SK-MEL-5 (cell line): ENCODE data around the gene EXOSC1. TPM values are rescaled to one million over a fixed set of nuclear protein-coding genes. Genes with fewer than 3 reads are reported as not detected.

Source experiments
- DNase-seq: peaks from one replicate; pipeline ENCODE4 v3.0.0-alpha.2; 2016; ENCODE audit warnings: low read depth, low spot score
- in situ Hi-C: cut with HindIII; loops from 2 replicates; pipeline ENCODE4 v1.10.0; 2016; ENCODE audit warnings: low sequenced_read_pairs, high pct_unique_total_duplicates, low pct_unique_long_range_greater_than_20kb
- total RNA-seq: library from RNA; depleted of rRNA; stranded (reverse); fragments of >200 nt; shearing (Covaris generic); gene quantifications from 2 replicates; pipeline ENCODE4 v1.2.3, GENCODE V29; 2014

Gene EXOSC1
- total RNA-seq, 1 experiment from 2014 or later = 41.5 TPM

DNA sequence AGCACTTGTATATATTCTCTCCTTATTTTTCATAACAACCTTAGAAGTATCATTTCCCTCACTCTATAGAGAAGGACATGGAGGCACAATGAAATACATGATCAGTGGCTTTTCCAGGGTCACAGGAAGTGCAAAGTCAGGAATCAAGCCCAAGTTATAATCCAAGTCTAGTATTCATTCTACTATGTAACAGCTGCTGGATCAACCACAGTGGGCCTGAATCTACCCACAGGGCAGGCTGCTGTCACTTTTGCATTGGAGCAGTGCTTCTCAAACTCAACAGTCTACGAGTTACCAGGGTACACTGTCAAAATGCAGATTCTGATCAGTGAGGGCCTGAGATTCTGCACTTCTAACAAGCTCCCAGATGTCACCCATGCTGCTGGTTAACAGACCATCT lies 18.4 kb upstream of the EXOSC1 start:
- in situ Hi-C loops = no loop called here

DNA sequence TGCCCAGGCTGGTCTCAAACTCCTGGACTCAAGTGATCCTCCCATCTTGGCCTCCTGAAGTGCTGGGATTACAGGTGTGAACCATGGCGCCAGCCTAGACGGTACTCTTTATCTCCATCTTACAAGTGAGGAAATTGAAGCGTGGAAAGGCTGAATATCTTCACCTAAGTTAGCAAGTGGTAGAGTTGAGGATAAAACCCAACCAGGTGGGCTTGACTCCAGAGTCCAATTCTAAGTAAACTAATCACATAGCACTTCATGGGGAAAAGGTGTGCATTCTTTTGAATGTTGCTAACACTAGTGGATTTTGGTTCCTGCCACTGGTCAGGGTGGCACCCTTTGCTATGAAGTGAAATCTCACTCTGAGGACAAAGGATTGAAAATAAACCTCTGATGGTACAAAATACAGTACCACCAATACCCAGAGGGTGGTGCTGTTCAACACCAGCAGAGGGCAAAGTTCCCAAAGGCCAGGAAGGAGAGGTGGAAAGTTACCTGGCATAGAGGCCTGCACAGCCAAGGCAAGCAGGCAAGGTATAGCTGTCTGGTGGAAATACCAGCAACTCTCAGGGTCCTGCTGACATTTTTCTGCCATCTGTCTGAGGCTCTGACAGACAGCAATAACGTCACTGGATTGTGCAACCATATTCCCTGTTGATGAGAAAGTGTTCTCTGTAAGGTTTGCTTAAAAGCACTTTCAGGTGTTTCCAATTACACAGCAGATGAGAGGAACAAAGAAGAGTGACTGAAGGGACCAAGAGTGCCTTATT lies 17.7 kb upstream of the EXOSC1 start:
- peak; percentile 59 for DNase-seq
- in situ Hi-C loops = no loop called here

More for the DNA sequence above, 18.4 kb upstream of the EXOSC1 start:
- DNase-seq = no peak

DNA sequence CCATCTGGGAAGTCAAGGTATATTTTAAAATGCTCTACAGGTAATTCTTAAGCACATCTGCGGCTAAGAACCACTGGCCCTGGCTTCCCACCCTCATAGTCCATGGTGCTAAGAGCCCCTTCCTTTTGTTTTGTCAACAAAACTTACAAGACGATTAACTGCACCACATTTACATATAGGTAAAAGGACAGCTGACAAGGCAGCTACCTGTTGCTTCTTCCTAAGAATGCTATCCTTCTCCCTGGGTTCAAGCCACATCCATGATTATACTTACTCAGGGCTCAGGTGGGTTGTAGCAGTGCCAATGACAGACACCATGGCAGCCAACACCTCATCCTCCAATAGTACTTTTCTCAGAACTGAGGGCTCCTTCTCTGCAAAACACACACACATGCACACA lies 16.5 kb upstream of the EXOSC1 start:
- no peak for DNase-seq
- in situ Hi-C loops = no loop called here

DNA sequence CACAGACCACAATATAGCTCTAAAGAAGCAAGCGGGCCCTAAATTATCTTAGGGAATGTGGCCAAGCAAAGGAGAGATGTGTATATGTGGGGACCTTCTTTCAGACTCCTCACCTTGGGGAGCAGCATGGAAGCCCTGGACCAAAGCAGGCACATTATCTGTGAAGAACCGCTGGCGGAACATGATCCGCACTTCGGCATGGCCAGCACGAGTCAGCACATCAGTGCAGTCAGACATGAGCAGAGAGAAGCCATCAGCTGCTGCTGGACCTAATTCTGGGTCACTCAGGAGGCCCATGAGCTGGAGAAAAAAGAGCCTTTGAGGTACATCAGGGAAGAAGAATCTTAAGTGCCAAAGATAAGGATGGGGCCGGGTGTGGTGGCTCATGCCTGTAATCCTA lies 14.1 kb upstream of the EXOSC1 start:
- DNase-seq = no peak
- in situ Hi-C loops = no loop called here

DNA sequence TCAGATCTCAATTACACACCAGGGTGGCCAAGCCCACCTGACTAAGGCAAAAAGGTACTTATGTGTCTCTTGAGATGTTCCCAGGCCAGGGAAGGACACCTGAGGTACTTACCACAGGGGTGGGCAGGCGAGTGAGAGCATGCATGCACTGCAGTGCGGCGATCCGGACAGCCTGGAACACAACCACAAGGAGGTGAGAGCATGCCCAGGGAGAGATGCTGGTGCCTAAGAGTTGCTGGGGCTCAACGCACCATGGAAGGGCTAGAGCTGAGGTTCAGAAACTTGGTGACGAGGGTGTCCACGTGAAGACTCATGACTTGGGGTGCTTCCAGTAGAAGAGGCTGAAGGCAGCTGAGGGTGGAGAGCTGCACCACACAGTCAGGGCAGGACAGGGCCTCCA lies 13.3 kb upstream of the EXOSC1 start:
- DNase-seq = no peak
- in situ Hi-C loops = no loop called here

DNA sequence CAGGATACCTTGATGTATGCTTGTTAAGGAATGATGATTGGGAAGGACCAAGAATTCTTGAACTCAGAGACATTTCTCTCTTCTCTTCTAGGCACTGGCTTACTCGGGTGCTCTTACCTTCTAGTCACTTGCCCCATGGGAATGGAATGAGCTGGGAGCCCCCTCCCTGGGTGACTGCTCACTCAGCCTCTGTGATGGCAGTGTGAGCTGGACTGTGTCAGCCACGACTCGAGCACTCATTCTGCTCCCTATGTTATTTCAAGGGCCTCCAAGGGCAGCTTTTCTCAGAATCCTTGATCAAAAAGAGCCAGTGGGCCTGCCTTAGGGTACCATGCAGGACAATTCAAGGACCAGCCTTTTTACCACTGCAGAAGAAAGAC lies 10.9 kb upstream of the EXOSC1 start:
- in situ Hi-C loops = no loop called here
- no peak for DNase-seq

DNA sequence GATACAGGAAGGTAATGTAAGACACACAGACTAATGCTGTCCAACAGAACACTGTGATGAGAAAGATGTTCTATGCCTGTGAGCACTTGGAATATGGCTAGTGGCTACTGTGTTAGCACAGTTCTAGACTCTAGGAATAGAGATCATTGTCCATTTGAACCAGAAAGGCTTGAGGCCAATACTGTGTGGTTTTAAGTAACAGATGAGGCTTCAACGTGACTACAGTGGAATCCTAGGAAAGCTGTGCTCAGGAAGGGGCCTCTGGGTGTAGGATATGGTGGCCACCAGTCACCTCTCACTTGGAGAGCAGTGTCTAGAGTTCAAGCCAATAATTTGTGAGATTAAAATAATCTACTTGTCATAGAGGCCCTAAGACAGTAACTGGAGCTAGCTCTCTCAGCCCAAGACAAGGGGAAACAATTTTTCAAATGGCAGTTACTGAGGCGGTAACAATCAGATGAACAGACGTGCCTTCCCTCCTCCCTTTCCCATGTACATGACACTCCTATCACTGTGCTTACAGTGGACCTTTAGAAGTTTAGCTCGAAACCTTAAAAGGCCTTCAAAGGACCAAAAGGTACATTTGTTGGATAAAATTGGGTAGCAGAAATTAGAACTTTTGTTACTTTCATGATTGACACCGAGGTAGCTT lies 10.4 kb upstream of the EXOSC1 start:
- DNase-seq = peak; percentile 15
- in situ Hi-C loops = no loop called here

DNA sequence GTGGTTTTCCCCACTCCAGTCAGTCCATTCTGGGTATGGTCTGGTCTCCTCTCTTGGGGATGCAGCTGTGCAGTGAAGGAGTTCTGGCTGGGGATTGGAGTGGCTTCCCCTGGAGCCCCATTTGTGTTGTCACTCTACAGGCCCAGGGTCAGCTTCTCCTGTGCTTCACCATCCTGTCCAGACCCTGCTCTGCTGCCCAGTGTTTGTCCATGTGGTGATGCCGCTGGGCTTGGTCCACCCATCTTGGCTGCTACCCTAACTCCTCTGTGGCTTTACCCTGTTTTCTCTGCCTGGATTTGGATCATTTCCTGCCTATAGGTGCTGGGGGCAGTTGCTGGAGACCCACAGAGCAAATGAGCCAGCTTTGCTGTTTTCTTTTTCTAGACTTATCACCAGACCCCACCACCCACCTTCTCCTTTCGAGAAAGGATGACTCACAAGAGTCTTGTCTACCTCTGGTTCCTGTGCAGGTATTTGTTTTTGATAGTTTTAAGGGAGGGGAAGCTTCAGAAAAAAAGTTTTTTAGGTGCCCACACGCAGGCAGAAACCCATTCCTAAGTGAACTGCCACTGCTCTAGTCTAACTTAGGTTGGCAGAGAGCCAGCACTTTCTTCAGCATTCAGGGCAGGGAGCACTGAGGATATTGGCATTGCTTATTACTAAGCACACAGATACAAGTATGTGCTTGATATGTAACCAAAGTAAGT lies 8.7 kb upstream of the EXOSC1 start:
- in situ Hi-C loops = no loop called here
- no peak for DNase-seq

DNA sequence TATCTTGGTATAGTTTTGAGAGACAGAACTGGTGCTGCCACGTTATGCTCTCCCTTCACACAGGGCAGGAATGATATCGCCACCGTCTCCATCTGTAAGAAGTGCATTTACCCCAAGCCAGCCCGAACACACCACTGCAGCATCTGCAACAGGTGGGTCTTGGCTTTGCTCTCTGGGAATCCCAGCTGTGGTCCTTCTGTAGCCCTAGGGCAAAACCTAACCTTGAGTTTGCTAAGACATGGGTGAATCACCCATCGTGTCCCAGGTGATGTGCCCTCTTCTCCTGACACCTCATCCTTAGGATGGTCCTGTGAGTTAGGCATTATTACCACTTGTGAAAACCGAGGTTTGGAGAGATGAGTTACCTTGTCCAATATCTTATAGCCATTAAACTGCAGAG lies 6.5 kb upstream of the EXOSC1 start:
- DNase-seq = no peak
- in situ Hi-C loops = no loop called here

DNA sequence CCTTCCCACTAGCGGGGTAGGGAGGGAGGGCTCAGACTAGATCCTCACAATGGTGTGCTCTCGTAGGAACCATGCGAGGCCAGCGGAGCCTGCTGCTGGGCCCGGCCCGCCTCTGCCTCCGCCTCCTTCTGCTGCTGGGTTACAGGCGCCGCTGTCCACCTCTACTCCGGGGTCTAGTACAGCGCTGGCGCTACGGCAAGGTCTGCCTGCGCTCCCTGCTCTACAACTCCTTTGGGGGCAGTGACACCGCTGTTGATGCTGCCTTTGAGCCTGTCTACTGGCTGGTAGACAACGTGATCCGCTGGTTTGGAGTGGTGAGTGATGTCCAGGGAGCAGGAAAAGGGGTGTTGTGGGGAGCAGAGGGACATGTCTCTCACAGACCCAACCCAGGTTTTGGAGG lies 5.8 kb upstream of the EXOSC1 start:
- in situ Hi-C loops = no loop called here

DNA sequence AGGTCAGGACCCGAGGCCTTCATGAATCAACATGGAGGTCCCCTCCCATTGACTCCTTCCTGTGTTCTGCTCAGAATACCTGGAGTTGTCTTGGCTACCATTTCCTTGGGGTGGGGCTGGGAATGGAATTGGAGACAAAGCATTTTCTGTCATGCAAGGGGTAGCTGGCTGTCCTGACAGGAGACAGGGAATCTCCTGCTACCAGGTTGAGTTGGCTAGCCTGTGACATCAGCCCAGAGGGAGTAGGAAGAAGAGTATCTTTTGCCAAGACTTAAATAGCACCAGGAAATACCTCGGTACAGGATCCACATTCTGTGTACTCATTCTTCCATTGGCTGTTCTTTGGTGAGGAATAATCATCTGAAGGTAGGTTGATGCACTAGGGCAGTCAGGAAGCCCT lies 5.0 kb upstream of the EXOSC1 start:
- DNase-seq = no peak
- in situ Hi-C loops = no loop called here

More for the DNA sequence above, 5.8 kb upstream of the EXOSC1 start:
- DNase-seq = no peak

DNA sequence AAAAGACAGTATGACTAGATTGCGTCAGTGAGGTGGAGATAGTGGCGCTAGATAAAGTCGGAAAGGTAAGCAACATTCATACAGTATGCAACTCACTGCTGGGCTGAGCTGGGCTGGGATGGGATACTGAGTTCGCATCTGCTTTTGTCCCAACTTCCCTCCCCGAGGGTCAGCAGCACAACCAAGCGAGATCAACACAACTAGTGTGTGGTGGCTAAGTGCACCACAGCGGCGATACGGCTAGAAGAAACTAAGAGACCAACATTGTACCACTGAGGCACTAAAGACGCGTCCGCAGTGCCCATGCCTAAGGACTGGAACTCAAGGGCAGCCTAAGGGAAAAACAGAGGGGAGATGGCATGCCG lies 467 bp downstream of the EXOSC1 start:
- in situ Hi-C loops = no loop called here
- no peak for DNase-seq

DNA sequence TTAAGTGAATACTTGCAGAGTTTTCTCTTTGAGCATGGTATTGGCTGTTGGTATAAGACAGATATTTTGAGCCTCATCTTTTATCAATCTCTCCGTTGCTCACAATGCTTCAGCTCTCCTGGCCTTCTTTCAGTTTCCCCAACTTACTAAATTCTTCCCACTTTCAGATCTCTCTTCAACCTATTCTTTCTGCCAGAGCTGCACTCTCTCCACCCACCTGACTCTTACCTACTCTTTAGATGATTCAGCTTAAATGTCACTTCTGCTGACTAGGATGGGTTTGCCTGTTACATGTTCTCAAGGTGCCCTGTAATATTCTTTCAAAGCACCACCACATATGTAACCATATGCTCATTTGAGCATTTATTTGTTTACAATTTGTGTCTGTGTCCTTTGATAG lies 1.6 kb downstream of the EXOSC1 start:
- no peak for DNase-seq
- in situ Hi-C loops = no loop called here

DNA sequence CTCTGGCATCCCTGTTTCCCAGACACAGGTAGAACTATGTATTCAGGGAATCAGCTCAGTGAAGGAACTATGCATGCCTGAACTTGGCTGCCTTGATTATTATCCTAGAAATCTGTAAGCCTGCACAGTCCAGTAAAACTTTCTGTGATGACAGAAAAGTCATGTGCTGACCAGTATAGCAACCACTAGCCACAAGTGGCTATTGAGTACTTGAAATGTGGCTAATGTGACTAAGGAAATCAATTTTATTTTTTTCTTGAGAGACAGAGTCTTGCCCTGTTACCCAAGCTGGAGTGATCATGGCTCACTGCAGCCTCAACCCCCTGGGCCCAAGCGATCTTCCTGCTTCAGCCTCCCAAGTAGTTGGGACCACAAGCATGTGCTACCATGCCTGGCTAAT lies 3.5 kb downstream of the EXOSC1 start:
- DNase-seq = peak; percentile 54

DNA sequence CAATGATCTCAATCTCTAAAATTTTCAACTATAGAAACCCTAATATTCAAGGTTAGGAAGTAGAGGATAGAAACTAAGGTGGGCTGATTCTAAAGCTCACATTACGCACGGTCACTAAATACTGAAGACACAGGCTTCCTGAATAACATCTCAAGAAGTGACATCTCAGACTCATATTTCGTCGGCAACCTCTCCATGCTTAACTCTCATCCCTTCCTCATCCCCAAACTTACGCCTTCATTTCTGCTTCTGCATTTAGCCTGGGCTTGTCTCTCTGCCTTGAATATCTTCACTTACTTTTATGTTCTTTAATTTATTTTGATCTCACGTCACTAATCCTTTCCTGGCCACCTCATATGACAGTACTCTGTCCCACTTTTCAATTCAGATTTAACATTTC lies 10.6 kb downstream of the EXOSC1 start:
- in situ Hi-C loops = no loop called here
- DNase-seq = no peak

More for the DNA sequence above, 3.5 kb downstream of the EXOSC1 start:
- in situ Hi-C loops = no loop called here

DNA sequence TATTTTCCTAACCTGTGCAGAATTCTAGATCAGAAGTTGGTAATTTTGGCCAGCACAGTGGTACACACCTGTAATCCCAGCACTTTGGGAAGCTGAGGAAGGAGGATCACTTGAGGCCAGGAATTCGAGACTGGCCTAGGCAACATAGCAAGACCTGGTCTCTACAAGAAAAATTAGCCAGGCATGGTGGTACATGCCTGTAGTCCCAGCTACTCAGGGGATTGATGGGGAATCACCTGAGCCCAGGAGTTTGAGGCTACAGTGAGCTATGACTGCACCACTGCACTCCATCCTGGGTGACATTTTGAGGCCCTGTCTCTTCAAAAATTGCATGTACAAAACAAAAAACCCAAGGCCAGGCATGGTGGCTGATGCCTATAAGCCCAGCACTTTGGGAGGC lies 11.2 kb downstream of the EXOSC1 start:
- no peak for DNase-seq
- in situ Hi-C loops = no loop called here

DNA sequence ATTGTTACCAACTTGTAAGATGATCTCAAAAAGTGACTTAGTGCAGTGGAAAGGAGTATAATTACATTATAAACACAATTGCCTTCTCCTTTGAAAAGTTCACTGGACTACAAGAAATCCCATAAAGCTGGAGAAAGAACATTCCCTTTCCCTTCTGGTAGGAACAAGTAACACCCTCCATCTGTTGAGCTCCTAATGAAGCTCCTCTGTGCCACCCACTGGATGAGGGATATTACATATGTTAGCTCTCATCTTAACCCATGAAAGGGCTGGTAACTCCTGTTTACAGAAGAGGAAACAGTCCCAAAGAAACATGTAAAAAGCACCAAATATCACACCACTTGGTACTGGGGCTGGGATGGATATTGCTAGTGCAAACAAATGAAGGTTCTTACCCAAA lies 11.8 kb downstream of the EXOSC1 start:
- in situ Hi-C loops = no loop called here
- peak; percentile 47 for DNase-seq

DNA sequence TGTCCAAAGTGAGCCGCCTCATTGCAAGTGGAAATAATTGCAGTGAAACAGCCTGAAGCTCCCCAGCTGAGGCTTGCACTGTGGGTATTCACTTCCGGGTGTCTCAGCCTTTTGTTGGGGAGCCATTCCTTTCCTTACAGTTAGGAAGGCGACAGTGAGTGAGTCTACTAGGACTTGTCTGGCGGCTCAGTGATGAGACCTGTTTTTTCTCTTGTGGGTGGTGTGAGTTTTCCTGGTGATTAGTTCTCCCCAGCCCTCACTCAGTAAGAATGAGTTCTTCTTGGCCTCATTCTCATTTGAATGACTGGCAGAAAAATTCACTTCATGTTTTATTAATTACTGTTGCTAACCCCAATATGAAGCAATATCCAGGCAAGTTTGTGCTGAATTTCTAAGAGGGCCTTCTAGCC lies 17.2 kb downstream of the EXOSC1 start:
- no peak for DNase-seq
- in situ Hi-C loops = no loop called here
